GM18861 (cell line): ENCODE measurements around the gene LRMDA.

Experiments used
- ATAC-seq: cut with Tn5 transposase; IDR thresholded peaks from one replicate; pipeline ENCODE4 v1.9.1; 2021; ENCODE audit not compliant: unreplicated experiment

The LRMDA gene

DNA sequence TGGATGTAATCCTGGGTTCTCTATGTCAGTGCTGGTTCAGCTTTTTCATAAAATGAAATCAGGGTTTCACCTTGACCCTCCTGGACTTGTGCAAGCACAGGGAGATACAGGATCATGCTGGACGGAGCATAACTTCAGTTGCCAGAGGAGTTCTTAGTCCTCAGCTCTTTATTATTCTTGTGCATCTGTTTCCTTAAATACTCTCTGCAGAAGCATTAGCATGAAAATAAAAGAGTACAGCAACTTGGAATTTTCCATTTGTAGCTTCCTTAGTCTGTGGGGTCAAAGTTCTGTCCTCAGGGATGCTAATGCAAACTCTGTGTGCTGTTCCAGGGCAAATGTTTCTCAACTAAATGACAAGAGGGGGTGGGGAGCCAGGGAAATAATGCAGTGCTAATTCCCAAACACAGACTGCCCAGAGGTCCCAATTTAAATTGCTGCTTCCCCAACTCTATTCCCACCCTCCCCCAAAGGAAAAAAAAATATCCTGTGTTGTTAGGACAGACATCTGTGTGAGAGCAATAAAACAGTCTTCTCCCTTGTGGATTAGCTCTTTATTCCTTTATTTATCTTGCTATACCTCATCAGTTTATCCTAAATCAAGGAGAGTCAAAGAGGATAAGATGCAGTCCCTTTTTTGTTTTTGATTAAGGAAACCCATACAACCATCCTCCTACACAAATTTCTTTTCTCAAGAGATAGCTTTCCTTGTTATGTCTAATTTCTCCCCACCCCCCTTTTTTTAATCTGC lies 905.0 kb downstream of the LRMDA start:
- no peak for ATAC-seq

DNA sequence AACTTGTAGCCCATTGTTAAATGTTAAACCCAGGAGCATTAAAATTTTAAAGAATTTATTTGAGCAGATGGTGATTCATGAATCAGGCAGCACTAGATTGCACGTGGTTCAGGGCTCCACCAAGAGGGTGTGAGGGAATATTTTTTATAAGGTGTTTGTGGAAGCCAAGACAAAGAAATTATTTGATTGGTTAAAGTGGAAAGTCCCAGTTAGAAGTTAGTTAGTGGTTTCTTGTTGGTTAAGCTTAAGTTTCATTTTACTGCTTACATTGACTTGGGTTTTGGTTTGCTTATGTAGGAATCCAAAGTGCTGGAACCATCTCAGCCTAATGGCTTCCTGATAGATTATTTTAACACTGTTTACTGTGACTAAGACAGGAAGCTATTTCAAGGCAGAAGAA lies 906.2 kb downstream of the LRMDA start:
- ATAC-seq, result no peak

DNA sequence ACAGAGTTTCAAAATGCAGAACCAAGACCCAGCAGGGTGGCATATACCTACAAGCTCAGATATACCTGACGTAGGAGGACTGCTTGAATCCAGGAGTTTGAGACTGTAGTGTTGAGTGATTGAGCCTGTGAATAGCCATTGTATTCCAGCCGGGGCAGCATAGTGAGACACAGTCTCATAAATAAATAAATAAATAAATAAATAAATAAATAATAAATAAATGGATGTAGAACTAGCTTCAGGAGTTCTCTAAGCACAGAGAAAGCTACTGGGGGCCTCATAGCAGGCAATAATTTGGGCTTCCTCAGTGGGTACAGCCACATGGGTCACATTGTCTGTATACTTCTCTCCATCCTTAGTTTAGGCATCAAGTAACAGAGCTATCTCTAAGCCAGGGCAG lies 906.8 kb downstream of the LRMDA start:
- no peak for ATAC-seq

DNA sequence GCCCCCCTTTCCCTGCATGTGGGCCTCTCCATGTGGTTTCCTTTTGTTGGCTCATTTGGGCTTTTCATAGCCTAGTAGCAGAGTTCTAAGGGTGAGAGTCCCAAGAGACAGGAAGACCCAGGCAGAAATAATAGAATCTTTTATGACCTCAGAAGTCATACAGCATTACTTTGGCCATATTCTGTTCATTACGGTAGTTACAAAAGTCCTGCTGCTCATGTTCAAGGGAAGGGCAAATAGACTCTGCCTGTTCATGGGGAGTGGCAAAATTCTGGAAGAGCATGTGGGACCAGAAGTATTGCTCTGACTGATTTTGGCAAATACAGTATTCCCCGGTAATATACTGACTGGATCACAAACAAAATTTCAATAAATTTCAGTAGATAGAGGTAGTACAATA lies 910.3 kb downstream of the LRMDA start:
- no peak for ATAC-seq

DNA sequence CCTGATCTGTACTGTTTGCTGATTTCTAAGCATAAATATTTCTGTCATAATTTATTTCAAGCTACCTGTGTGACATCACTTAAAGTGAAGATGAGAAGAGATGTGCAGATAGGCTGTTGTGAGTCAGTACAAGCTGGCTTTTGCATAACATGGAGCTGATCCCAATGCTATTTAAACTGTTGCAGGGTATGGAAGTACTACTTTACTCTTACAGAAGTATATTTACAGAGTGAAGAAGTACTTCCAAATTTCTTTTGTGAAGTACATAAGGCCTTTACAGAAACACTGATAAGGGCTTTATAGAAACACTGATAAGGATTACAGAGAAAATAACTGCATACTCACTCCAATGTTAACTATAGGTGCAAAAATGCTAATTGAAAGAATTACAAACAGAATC lies 911.6 kb downstream of the LRMDA start:
- no peak for ATAC-seq

DNA sequence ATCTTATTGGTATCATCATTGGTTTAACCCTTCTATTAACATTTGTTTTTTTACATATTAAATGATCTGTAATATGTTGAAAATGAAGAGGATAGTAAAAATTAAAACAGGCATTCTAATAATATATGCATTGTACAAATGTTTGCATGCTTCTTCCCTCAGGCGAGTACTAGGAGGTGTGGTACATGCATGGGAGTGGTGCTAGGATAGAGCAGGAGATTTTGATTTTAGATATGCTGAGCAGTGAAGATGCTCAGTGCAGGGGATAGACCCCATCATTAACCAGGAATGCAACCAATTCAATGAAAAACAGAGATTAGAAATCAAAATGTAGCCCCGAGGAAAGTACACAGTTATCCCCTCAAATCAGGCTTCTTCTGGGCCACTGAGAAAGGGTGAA lies 916.4 kb downstream of the LRMDA start:
- ATAC-seq, result no peak

DNA sequence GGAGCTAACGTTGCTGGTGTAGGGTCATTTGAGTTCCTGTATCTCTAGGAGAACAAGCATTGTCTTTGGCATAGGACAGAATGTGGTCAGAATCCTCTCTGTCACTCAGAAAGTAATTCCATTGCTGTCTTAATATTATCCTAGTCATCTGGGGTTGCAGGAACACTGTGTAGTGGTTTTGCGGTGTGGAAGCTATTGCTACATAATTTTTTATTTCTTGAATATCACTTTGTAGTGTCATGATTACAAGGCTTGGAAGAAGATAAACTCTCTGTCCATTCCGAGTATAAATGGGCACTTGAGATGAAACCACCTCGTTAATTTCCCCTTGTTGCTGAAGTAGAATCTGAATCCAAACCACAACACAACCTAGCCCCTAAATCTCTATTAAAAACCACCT lies 919.2 kb downstream of the LRMDA start:
- no peak for ATAC-seq

DNA sequence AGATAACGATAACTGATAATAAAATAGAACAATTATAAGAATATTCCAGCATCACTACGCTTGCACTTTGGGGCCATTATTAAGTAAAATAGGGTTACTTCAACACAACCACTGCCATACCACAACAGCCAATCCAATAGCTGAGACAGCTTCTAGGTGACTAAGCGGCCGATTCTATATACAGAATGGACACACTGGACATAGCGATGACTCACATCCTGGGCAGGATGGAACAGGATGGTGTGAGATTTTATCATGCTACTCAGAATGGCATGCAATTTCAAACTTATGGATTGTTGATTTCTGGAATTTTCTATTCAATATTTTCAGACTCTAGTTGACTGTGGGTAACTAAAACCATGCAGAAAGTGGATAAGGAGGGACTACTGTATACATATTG lies 920.9 kb downstream of the LRMDA start:
- no peak for ATAC-seq

DNA sequence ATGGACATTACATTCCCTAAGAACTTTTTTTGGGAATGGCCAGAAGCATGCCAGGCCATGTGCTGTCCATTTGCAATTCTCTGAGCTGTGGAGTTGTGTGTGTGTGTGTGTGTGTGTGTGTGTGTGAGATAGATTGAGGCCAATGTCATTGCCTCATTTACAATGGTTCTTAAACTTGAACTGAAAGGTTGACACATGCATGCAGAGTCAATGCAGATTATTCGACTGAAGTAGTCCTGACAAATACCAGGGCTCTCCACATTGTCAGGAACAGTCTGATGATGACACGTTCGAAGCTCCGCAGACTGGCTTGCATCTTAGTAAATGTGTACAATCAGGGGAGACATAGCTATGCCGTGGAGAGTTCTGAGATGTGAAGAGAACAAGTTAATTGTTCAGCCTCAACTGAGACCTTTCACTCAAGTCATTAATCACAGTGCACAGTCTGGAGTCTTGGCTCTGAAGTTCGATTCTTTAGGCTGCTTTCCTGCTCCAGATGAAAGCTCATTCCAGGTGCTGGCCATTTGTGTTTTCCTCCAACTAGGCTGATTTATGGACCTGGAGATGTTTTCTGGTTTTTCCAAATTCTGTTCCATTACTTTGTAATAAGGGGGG lies 921.9 kb downstream of the LRMDA start:
- ATAC-seq, result no peak

DNA sequence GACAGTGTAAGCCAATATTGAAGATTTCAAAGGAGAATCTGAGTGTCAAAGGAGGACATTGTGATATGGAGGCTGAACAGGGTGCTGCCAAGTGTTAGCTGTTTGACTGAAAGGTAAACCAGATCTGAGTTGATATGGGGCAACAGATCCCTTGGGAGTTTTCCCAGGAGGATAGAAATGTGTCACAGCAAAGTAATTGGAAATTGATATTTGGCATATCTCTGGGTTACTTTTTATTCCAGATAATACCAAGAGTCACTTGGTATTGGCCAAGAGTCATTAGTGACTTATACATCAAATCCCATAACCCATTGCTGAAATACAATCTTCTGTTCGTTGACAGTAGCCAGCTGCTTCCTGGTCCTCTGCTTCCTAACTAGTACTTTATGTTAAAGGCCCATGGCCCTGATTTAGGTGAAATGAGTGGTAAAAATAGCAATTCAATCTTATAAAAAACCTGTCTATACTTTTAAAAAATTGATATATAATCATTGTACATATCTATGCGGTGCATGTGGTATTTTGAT lies 922.9 kb downstream of the LRMDA start:
- ATAC-seq, result no peak

DNA sequence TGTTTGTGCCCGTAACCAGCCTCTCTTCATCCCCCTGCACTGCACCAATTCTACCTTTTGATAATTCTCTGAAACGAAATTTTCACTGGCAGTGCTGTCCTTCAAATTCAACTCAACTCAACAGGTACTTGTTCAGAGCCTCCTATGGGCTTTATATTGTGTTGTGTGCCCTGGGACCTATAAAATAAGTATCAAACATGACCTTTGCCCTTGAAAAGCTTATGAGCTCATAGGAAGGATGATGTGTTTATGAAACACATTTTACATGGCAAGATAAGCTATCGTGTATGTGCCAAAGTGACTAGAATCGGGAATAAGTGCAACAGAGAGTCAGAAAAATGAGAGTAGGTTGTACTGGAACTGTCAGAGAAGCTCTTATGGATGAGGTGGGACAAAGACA lies 923.5 kb downstream of the LRMDA start:
- no peak for ATAC-seq

DNA sequence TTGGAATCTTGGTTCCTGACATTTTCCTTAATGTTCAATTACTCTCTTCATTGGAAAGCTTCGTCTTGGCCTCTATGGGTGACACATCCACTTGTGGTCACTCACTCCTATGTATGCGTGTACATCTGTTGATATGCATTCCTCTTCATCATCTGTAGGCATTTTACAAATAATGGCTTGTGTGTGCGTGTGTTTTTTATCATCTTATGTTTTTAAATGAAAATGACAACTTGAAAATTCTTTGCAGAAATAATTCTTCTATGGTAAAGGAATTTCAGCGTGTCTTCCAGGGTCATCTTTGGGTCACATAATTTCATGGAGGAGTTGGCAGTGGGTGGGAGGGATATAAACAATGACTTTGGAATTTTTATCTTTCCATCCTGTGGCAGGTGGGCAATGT lies 925.1 kb downstream of the LRMDA start:
- no peak for ATAC-seq

DNA sequence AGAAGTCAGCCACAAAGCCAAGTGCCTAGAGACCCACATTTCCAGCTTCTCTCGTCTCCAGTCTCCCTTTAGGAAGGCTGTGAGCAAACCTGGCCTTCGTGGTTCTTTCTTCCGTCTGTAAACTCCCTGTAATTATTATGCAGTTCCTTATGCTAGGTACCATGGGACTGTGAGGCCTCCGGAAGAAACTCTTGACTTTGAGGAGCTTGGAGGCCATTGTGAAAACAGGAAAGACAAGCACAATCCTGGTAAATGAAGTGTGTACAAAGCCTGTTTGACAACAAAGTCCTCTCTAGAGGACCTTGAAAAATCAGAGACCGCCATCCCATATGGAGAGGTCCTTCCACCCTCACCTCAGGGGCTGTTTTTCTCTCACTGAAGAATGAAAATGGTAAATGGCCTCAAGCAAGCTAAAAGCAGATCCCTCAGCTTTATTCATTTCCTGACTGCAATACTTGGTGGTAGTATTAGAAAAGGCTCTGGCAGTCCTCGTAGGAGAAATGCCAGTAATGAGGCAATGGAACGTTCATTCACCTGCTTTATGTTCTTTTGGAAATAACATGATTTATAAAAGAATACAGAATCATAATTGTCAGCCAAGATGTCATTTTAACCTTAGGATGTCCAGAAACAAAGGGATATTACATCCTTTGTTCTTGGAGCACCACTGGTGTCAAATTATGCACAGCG lies 926.4 kb downstream of the LRMDA start:
- ATAC-seq, result no peak

DNA sequence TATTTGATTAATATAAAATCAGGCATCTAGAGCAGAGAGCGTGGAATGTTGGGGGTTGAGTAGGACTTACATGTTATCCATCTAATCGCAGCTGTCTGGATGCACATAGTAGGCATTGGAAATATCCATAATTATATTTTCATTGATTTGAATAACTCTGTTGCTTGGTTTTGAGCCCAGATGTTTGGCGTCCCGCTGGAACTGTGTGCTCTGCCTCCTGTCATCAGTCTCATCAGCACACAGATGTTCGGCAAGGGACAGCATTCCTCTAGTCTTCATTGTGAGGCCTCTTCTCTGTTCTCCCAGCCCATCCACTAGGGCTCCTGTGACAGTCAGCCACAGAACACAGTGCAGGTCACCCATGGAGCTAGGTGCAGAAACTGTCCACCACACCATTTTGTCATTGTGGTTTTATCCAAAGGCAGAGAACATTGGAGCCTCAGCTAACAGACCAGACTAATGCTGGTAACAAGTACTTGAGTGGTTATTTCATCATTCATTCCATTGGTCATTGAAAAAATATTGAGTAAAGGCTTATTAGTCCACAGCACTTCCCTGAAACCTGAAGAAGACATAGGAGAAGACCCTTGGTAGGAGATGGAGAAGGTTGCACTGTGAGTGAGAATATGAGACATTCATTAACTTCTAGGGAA lies 927.4 kb downstream of the LRMDA start:
- ATAC-seq, result no peak

DNA sequence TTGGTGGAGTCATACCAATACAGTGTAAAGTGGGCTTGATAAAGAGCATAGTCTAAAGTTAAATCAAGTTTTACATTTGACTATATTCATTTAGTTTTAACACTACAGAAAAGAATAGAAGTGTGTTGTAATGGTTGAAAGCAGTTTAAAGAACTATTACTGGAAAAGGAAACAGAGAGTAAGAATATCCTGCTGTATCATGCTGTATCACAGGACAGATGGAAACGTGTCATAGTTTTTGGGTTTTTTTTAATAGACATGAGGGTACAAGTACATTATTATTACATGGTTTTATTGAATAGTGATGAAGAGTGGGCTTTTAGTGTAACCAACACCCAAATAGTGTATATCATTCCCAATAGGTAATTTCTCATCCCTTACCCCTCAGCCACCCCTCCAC lies 944.3 kb downstream of the LRMDA start:
- no peak for ATAC-seq

DNA sequence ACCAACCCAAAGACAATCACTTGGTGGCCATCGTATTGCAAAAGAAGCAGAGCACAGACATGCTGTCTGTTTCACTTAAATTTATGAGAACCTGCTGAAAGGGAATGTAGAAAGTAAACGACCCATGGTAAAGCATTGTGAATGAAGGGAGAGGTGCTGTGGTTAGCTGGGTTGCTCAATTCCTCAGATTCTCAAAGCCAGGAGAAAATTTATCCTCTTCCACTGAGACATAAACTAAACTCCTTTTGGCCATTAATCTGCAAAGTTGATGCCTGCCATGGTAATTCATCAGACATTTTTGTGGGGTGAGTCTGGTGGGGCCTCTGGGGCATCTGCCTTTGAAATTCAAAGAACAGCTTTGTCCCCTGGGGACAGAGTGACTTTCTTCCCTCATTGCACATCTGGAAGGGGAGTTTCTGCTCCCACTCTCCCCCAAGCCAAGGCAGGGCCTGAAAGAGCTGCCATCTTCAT lies 951.0 kb downstream of the LRMDA start:
- no peak for ATAC-seq

DNA sequence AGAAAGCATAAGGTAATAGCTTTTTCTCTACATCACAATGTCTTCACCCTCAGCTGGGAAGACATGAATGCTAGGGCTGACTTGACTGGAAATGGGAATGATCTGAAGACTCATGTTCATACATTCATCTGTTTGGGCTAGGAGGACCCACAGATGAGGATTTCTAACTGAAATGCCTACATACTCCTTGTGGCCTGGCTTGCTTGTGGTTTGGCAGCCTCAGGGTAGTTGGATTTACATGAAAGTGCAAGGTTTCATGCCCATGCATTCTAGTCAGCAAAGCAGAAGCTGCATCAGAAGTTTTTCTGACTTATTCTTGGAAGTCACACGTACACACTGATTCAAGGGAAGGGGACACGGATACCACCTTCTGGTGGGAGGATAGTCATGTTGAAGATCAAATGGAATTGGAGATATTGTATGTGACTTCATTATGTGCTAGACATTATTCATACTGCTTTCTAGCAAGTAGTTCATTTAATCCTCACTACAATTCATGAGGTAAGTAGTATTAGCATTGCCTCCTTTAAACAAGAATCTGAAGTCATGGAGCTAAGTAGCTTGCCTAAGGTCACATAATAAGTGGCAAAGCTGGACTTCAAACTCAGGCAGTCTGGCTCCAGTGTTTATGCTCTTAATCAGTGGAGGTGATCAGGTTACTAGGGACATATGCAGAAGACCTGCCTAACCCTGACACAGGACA lies 957.0 kb downstream of the LRMDA start:
- ATAC-seq, result no peak

DNA sequence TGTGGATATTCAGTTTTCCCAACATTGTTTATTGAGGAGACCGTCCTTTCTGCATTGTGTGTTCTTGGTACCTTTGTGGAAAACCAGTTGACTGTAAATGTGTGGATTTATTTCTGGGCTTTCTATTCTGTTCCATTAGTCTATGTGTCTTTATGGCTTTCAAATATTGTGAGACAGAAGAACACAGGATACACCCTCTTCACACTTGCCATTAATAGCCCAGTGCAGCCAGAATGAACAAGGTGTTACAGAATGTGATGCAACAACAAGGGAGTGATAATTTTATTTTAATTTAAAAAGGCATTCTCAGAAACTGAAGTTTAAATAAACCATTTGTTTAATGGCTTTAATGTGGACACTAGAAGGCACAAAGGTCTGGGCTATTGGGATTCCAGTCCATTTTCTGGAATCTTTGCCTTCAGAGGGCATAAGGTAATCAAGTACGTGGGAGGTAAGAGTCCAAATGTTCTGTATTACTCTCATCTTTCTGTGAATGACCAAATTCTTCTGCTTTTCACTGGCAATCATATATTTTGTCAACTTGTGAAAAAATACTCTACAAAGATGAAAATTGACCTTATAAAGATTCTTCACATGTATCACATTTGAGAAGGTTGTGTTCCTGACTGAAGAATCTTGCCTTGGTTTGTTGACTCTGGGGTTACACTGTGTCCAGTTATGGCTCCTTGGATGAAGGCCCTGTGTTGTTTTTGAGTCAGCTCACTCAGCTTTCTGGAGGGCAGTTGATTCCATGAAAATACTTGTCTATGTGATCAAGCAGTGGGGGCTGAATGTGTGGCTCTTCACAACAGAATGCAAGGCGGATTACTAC lies 962.7 kb downstream of the LRMDA start:
- ATAC-seq, result no peak

DNA sequence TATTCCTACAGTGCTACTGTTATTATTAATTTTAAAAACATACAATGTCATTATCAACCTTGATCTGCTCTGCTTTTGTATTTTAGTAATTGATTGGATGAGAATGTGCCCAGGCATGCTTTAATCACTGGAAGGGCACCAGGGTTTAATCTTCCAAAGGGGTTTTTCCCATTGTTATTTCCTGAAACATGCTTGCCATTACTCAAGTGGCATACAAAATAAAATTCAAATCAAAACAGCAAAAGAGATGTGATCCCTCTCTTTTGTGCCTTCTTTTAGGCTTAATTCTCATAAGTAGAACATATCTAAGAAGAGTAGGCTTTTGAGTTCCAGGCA lies 963.3 kb downstream of the LRMDA start:
- ATAC-seq, result no peak

DNA sequence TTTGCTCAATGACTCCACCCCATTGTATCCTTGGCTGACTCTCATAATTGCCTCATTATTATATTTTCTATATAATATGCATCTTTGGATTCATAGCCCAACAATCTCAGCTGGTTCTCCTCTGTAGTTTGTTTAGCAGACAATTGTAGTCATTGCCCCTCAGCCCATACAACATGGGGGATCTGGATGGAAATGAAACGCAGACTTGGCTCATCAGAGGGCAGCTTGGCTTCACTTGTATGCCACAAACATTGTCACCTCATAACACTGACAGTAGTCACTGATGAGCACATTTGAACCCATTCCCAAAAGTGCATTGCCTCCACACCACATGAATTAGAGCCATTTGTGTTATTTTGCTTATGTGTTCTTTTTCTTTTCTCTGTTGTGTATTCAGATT lies 963.8 kb downstream of the LRMDA start:
- ATAC-seq, result no peak
